Panc1 (cell line): ENCODE results near the gene MAPT. TPM values are rescaled to one million over a fixed set of nuclear protein-coding genes. Genes with fewer than 3 reads are reported as not detected.

ENCODE experiments used
- ATAC-seq: fragments of 200-7000 bp; cut with Tn5 transposase; 2 replicates; pipeline ENCODE4 v1.9.1; 2020; ENCODE audit warnings: mild to moderate bottlenecking, moderate library complexity
- BruUV-seq: library from RNA; stranded (reverse); fragments of 400-500 nt; replicated peaks from 2 replicates; lab custom pipeline; 2021; lab: Mats Ljungman, UMichigan
- CTCF ChIA-PET: fragments of 300-600 bp; sonication (Branson Sonifier 250); formaldehyde crosslinking; loops from one replicate; lab custom pipeline; 2022; ENCODE audit warnings: antibody characterized with exemption; lab: Charles Lee
- POLR2A ChIA-PET: fragments of 300-600 bp; sonication (Branson Sonifier 250); formaldehyde crosslinking; loops from one replicate; lab custom pipeline; 2022; ENCODE audit warnings: antibody characterized with exemption; lab: Charles Lee
- DNase-seq: peaks from one replicate; pipeline ENCODE4 v3.0.0-alpha.2; 2010; ENCODE audit warnings: low read depth, low spot score
- H3K27ac ChIP-seq: 2 replicates; pipeline ENCODE4 v1.5.1; 2011; ENCODE audit warnings: mild to moderate bottlenecking, low read length, inconsistent platforms
- H3K27me3 ChIP-seq: fragments of 200-500 bp; sonication (Bioruptor generic); 2 replicates; pipeline ENCODE4 v1.6.0; 2014; ENCODE audit warnings: low read length, inconsistent platforms; ENCODE audit not compliant: control insufficient read depth, insufficient read depth
- H3K36me3 ChIP-seq: fragments of 200-500 bp; sonication (Bioruptor generic); 2 replicates; pipeline ENCODE4 v1.5.1; 2014; ENCODE audit warnings: inconsistent platforms, mild to moderate bottlenecking, low read length, moderate library complexity; ENCODE audit not compliant: control insufficient read depth, insufficient read depth
- H3K4me1 ChIP-seq: 2 replicates; pipeline ENCODE4 v1.5.1; 2011; ENCODE audit warnings: inconsistent platforms, mild to moderate bottlenecking, low read length, moderate library complexity; ENCODE audit not compliant: control insufficient read depth, insufficient read depth
- H3K4me3 ChIP-seq, 2 experiments: 2 replicates each; pipeline ENCODE4 v1.5.1; 2011 to 2012; ENCODE audit warnings: low read depth in 2 of 2, low read length in 2 of 2, mild to moderate bottlenecking in 2 of 2, inconsistent platforms in 1 of 2, moderate library complexity in 1 of 2
- H3K9me3 ChIP-seq: fragments of 200-500 bp; sonication (Bioruptor generic); 2 replicates; pipeline ENCODE4 v1.5.1; 2014; ENCODE audit warnings: low read depth, mild to moderate bottlenecking, inconsistent platforms, low read length, moderate library complexity; ENCODE audit not compliant: control insufficient read depth, insufficient read depth
- CTCF ChIP-seq: fragments of 450-650 bp; IDR thresholded peaks from 2 replicates; pipeline ENCODE4 v1.5.1; 2017; ENCODE audit warnings: mild to moderate bottlenecking
- POLR2AphosphoS5 ChIP-seq: IDR thresholded peaks from 2 replicates; pipeline ENCODE4 v1.6.1; 2012; ENCODE audit warnings: mild to moderate bottlenecking, low read depth, low read length, moderate library complexity
- REST ChIP-seq, 2 experiments: IDR thresholded peaks; 2 replicates each; pipeline ENCODE4 v1.6.1; 2011 to 2012; ENCODE audit warnings: low read depth in 2 of 2, control low read depth in 1 of 2, low read length in 1 of 2, mild to moderate bottlenecking in 1 of 2, moderate library complexity in 1 of 2; ENCODE audit not compliant: insufficient read depth in 1 of 2
- SIN3A ChIP-seq: IDR thresholded peaks from 2 replicates; pipeline ENCODE4 v1.6.1; 2012; ENCODE audit warnings: low read depth, mild to moderate bottlenecking, low read length, moderate library complexity, borderline replicate concordance; ENCODE audit not compliant: insufficient read depth
- TCF7L2 ChIP-seq: IDR thresholded peaks from 2 replicates; pipeline ENCODE4 v1.6.1; 2011; ENCODE audit warnings: mild to moderate bottlenecking, low read depth, low read length, inconsistent platforms
- in situ Hi-C: cut with HindIII; loops from 2 replicates; pipeline ENCODE4 v1.10.0; 2016; ENCODE audit warnings: low sequenced_read_pairs, low pct_unique_long_range_greater_than_20kb
- intact Hi-C: fragments of 100-400 bp; cut with micrococcal nuclease; formaldehyde crosslinking; loops from one replicate; pipeline ENCODE4 v1.10.0; 2022; ENCODE audit not compliant: unreplicated experiment
- total RNA-seq: library from RNA; stranded (reverse); gene quantifications from one replicate; pipeline ENCODE4 v1.2.1, GENCODE V29; 2021; ENCODE audit not compliant: unreplicated experiment

Gene MAPT
- total RNA-seq, 1 experiment from 2014 or later = 0.59 TPM

DNA sequence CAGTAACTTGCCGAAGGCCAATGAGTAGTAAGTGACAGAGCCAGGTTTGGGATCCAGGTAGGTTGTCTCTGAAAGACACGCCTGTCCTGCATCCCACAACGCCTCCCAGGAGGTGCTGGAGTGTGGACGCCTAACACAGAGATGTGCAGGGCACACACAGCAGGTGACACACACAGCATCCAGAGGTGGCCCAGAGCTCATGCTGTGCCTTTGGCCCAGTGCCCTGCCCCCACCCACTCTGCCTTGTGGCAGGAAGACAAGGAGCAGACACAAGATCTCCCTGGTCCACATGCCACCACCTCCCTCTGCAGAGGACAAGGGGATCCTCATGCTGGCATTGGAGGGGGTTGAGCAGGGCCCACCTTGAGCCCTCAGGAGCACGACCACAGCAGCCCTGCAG lies 90.0 kb downstream of the MAPT start:
- Histone ChIP-seq H3K27me3 (no peaks in the 10 kb centered on the region), H3K4me1 (no peaks in the 10 kb centered on the region), H3K27ac (no peak overlapping the region), H3K9me3 (no peaks in the 10 kb centered on the region), H3K4me3 (no peak overlapping the region), H3K36me3 (no peaks in the 10 kb centered on the region)
- ChIA-PET POLR2A (no interaction called here), CTCF (no interaction called here)
- TF ChIP-seq POLR2AphosphoS5 (no peak), SIN3A (no peak), CTCF (no peak), TCF7L2 (no peak), REST (IDR thresholded peaks at IDR 0.05; ENCODE audit: insufficient read depth in 1 of 2, low read depth in 2 of 2, low read length in 1 of 2) (no peak)
- no peak for ATAC-seq
- no TSS peak for BruUV-seq
- in situ Hi-C loops (no loop called here), intact Hi-C loops (no loop called here)
- DNase-seq = no peak

DNA sequence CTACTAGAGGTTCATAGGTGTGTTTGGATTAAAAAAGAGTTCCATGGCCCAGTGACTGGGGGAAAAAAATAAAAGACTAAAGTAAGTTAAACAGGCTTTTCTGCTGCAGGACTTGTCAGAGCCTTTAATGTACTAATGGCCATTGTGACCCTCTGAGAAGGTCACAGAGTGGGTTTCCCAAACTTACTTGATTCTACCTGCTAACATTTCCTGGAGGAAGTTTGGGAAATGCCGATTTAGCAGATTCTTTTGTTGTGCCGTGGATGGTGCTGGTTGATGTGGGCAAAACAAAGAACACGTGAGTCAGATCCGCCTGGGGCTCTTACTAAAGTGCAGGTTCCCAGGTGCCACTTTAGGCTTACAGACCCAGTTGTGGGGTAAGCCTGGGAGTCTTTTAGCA lies 91.1 kb downstream of the MAPT start:
- H3K36me3 ChIP-seq = no peaks in the 10 kb centered on the region
- H3K4me3 ChIP-seq = no peak overlapping the region
- ChIA-PET POLR2A (no interaction called here), CTCF (no interaction called here)
- no peaks in the 10 kb centered on the region for H3K4me1 ChIP-seq
- ATAC-seq (no peak), DNase-seq (no peak)
- no TSS peak for BruUV-seq
- H3K27ac ChIP-seq = no peak overlapping the region
- H3K9me3 ChIP-seq = no peaks in the 10 kb centered on the region
- H3K27me3 ChIP-seq = no peaks in the 10 kb centered on the region
- TF ChIP-seq TCF7L2 (no peak), POLR2AphosphoS5 (no peak), REST (IDR thresholded peaks at IDR 0.05; ENCODE audit: insufficient read depth in 1 of 2, low read depth in 2 of 2, low read length in 1 of 2) (no peak)
- in situ Hi-C loops (no loop called here), intact Hi-C loops (no loop called here)
